Gastroesophageal sphincter (tissue), 3 donors: ENCODE measurements around the gene FCHSD1.

Experiments used
- CTCF ChIP-seq, 4 experiments: fragments of 200-600 bp in 2 of 4; fragments of 450-650 bp in 2 of 4; sonication (generic) in 1 of 4; IDR thresholded peaks; one replicate each; pipeline ENCODE4 v1.5.1; 2017 to 2019; ENCODE audit warnings: antibody characterized with exemption in 4 of 4, mild to moderate bottlenecking in 2 of 4, moderate library complexity in 2 of 4
- EP300 ChIP-seq: sonication (generic); formaldehyde crosslinking; IDR thresholded peaks from one replicate; pipeline ENCODE4 v1.6.1; 2017; ENCODE audit warnings: antibody characterized with exemption, mild to moderate bottlenecking
- POLR2A ChIP-seq, 2 donors: fragments of 450-650 bp; IDR thresholded peaks; one replicate each; pipeline ENCODE4 v1.6.1; 2017; ENCODE audit warnings: antibody characterized with exemption in 2 of 2, mild to moderate bottlenecking in 2 of 2, moderate library complexity in 1 of 2
- POLR2AphosphoS5 ChIP-seq: sonication (generic); formaldehyde crosslinking; IDR thresholded peaks from one replicate; pipeline ENCODE4 v1.6.1; 2017; ENCODE audit warnings: antibody characterized with exemption

- TF ChIP-seq POLR2AphosphoS5 (no peak), POLR2A (IDR thresholded peaks at IDR 0.05) (no peak), CTCF (IDR thresholded peaks at IDR 0.05) (no peak), EP300 (no peak)
Observed at GRCh38 chr5:141597814-141598213, 53.4 kb downstream of the FCHSD1 start.
